ENCODE results near the gene STK33.

Gene STK33

GRCh38 chr11:8360086-8360828 lies 233.8 kb downstream of the STK33 start:
- no peaks in the 10 kb centered on the region for H3K9me2 ChIP-seq (replicated peaks; ENCODE audit: insufficient read depth, low read length)
- H3K9me3 ChIP-seq (replicated peaks; ENCODE audit: insufficient read depth, low read length), result no peaks in the 10 kb centered on the region
- no peaks in the 10 kb centered on the region for H3K36me3 ChIP-seq (replicated peaks; ENCODE audit: insufficient read depth, low read length)
- no peak for DNase-seq
- H3K27me3 ChIP-seq (replicated peaks; ENCODE audit: insufficient read depth, low read length), result no peaks in the 10 kb centered on the region
- no peaks in the 10 kb centered on the region for H3F3A ChIP-seq (ENCODE audit: insufficient read depth, low read length)
- H3K79me2 ChIP-seq (ENCODE audit: low read length), result no peaks in the 10 kb centered on the region
- no peak overlapping the region for H2AFZ ChIP-seq (ENCODE audit: low read length)
- H3K4me1 ChIP-seq (ENCODE audit: low read length), result no peaks in the 10 kb centered on the region
- no peaks in the 10 kb centered on the region for H4K20me1 ChIP-seq (ENCODE audit: insufficient read depth, low read length)
- TF ChIP-seq EZH2 (optimal IDR thresholded peaks at IDR 0.05; ENCODE audit: low read depth, low read length) (no peak), EZH2phosphoT487 (IDR thresholded peaks at IDR 0.05; ENCODE audit: low read length) (no peak)
- TF ChIP-seq, protein P1, sequence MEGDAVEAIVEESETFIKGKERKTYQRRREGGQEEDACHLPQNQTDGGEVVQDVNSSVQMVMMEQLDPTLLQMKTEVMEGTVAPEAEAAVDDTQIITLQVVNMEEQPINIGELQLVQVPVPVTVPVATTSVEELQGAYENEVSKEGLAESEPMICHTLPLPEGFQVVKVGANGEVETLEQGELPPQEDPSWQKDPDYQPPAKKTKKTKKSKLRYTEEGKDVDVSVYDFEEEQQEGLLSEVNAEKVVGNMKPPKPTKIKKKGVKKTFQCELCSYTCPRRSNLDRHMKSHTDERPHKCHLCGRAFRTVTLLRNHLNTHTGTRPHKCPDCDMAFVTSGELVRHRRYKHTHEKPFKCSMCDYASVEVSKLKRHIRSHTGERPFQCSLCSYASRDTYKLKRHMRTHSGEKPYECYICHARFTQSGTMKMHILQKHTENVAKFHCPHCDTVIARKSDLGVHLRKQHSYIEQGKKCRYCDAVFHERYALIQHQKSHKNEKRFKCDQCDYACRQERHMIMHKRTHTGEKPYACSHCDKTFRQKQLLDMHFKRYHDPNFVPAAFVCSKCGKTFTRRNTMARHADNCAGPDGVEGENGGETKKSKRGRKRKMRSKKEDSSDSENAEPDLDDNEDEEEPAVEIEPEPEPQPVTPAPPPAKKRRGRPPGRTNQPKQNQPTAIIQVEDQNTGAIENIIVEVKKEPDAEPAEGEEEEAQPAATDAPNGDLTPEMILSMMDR (IDR thresholded peaks at IDR 0.05; ENCODE audit: low read length), result no peak
- H3K27ac ChIP-seq (ENCODE audit: low read length), result no peak overlapping the region
- H3K4me2 ChIP-seq (ENCODE audit: low read depth, low read length), result no peak overlapping the region
- no peak overlapping the region for H3K4me3 ChIP-seq (ENCODE audit: low read length)
- no peak overlapping the region for H3K9ac ChIP-seq (ENCODE audit: low read length)

GRCh38 chr11:8359521-8359920 lies 234.5 kb downstream of the STK33 start:
- Histone ChIP-seq H3K9ac (ENCODE audit: low read length) (no peak overlapping the region), H3K9me2 (replicated peaks; ENCODE audit: insufficient read depth, low read length) (no peaks in the 10 kb centered on the region), H3K4me2 (ENCODE audit: low read depth, low read length) (no peak overlapping the region), H4K20me1 (ENCODE audit: insufficient read depth, low read length) (no peaks in the 10 kb centered on the region), H3K27ac (ENCODE audit: low read length) (no peak overlapping the region), H2AFZ (ENCODE audit: low read length) (no peak overlapping the region), H3K4me1 (ENCODE audit: low read length) (no peaks in the 10 kb centered on the region), H3K27me3 (replicated peaks; ENCODE audit: insufficient read depth, low read length) (no peaks in the 10 kb centered on the region), H3K4me3 (ENCODE audit: low read length) (no peak overlapping the region), H3K79me2 (ENCODE audit: low read length) (no peaks in the 10 kb centered on the region), H3F3A (ENCODE audit: insufficient read depth, low read length) (no peaks in the 10 kb centered on the region), H3K9me3 (replicated peaks; ENCODE audit: insufficient read depth, low read length) (no peaks in the 10 kb centered on the region), H3K36me3 (replicated peaks; ENCODE audit: insufficient read depth, low read length) (no peaks in the 10 kb centered on the region)
- TF ChIP-seq EZH2 (optimal IDR thresholded peaks at IDR 0.05; ENCODE audit: low read depth, low read length) (no peak), EZH2phosphoT487 (IDR thresholded peaks at IDR 0.05; ENCODE audit: low read length) (no peak)
- TF ChIP-seq, protein P1 (IDR thresholded peaks at IDR 0.05; ENCODE audit: low read length), result no peak
- no peak for DNase-seq

DNA sequence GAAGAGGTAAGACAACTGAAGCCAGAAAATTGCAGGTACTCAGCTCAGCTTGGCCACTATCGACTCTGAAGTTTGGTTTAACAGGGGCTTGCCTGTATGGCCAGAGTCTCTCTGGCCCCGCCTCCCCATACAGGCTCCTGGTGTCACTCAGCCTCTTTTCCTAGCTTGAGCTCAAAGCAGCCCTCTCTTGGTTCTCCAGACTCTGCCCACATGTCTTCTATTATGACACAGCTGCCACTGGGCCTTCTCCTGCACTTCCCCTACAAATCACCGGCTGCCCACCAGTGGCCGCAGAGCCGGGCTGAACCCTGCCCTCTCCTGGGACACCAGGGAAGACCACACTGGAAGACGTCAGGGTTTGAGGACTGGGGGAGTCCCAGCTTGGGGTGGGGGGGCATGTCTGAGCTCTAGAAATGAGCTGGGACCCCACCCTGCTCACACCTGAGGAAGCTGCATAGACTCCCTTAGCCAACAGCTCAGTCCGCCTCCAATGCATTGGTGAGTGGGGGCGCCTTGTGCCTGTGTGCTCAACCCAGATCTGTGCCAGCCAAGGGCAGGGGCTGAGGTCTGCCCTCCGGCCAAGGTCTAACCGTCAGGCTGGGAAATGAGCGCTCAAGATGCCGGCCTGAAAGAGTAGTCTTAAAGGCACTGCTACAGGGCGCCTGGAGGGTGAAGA lies 236.0 kb downstream of the STK33 start:
- H3K27ac ChIP-seq (ENCODE audit: low read length), result no peak overlapping the region
- no peak overlapping the region for H3K4me3 ChIP-seq (ENCODE audit: low read length)
- TF ChIP-seq EZH2 (optimal IDR thresholded peaks at IDR 0.05; ENCODE audit: low read depth, low read length), result no peak
- TF ChIP-seq, protein P1 (IDR thresholded peaks at IDR 0.05; ENCODE audit: low read length), result no peak
- no peak for TF ChIP-seq EZH2phosphoT487 (IDR thresholded peaks at IDR 0.05; ENCODE audit: low read length)
- no peaks in the 10 kb centered on the region for H3K4me1 ChIP-seq (ENCODE audit: low read length)
- no peaks in the 10 kb centered on the region for H3K9me2 ChIP-seq (replicated peaks; ENCODE audit: insufficient read depth, low read length)
- no peaks in the 10 kb centered on the region for H3K27me3 ChIP-seq (replicated peaks; ENCODE audit: insufficient read depth, low read length)
- H3K9me3 ChIP-seq (replicated peaks; ENCODE audit: insufficient read depth, low read length), result no peaks in the 10 kb centered on the region
- H3K36me3 ChIP-seq (replicated peaks; ENCODE audit: insufficient read depth, low read length), result no peaks in the 10 kb centered on the region
- H2AFZ ChIP-seq (ENCODE audit: low read length), result no peak overlapping the region
- no peaks in the 10 kb centered on the region for H4K20me1 ChIP-seq (ENCODE audit: insufficient read depth, low read length)
- no peak overlapping the region for H3K4me2 ChIP-seq (ENCODE audit: low read depth, low read length)
- DNase-seq, result no peak
- no peaks in the 10 kb centered on the region for H3K79me2 ChIP-seq (ENCODE audit: low read length)
- H3F3A ChIP-seq (ENCODE audit: insufficient read depth, low read length), result no peaks in the 10 kb centered on the region
- H3K9ac ChIP-seq (ENCODE audit: low read length), result no peak overlapping the region
